Spinal cord (tissue), 10 donors: ENCODE data around the gene SYNE4. TPM values are rescaled to one million over a fixed set of nuclear protein-coding genes. Genes with fewer than 3 reads are reported as not detected.

Experiments
- DNase-seq, 6 donors: peaks; one replicate each; pipeline versions ENCODE4 v3.0.0 to v3.0.0-alpha.2; 2013 to 2015; ENCODE audit warnings: low spot score in 6 of 6, low read depth in 4 of 6
- H3K27ac ChIP-seq: one replicate; pipeline ENCODE4 v1.5.1; 2013; ENCODE audit warnings: low read depth, low read length, control low read depth
- H3K27me3 ChIP-seq: one replicate; pipeline ENCODE4 v1.6.1; 2013; ENCODE audit warnings: low read length; ENCODE audit not compliant: control insufficient read depth, insufficient read depth
- H3K36me3 ChIP-seq: one replicate; pipeline ENCODE4 v1.6.1; 2013; ENCODE audit warnings: low read length; ENCODE audit not compliant: control insufficient read depth, insufficient read depth
- H3K4me1 ChIP-seq: one replicate; pipeline ENCODE4 v1.6.1; 2013; ENCODE audit warnings: low read length; ENCODE audit not compliant: control insufficient read depth, insufficient read depth
- H3K4me3 ChIP-seq: one replicate; pipeline ENCODE4 v1.5.1; 2013; ENCODE audit warnings: low read depth, low read length, control low read depth
- H3K9me3 ChIP-seq: one replicate; pipeline ENCODE4 v1.6.1; 2013; ENCODE audit warnings: low read length; ENCODE audit not compliant: control insufficient read depth, insufficient read depth
- WGBS: methylation state at CpG from one replicate; pipeline ENCODE4 v1.1.5; 2013; ENCODE audit warnings: missing lambda C conversion rate; ENCODE audit not compliant: insufficient coverage; 5-methylcytosine and 5-hydroxymethylcytosine counted together
- polyA plus RNA-seq, 2 donors: library from polyadenylated mRNA; unstranded; fragments of 120-200 nt; gene quantifications; one replicate each; pipeline ENCODE4 v1.2.1, GENCODE V29; 2013; ENCODE audit not compliant: insufficient read length in 2 of 2
- total RNA-seq, 2 donors: library from RNA; depleted of rRNA in 1 of 2; stranded (reverse); fragments of 120-200 nt in 1 of 2; fragments of >200 nt in 1 of 2; gene quantifications; one replicate each; pipeline versions ENCODE4 v1.2.3 to v1.2.4, GENCODE V29; 2013 to 2014
- donor health status: healthy.

SYNE4 gene
- total and polyA plus RNA-seq, 4 donors = 0.79 to 7.1 (median 4.1) TPM

GRCh38 chr19:36026091-36026876, 17.7 kb upstream of the SYNE4 start:
- H3K4me1 ChIP-seq = no peaks in the 10 kb centered on the region
- 94% methylated on average over 39 of the region's 49 CpGs for WGBS
- H3K27ac ChIP-seq = no peak overlapping the region
- peaks cover 77% of the 10 kb centered on the region for H3K36me3 ChIP-seq
- no peak for DNase-seq
- no peak overlapping the region for H3K4me3 ChIP-seq
- no peaks in the 10 kb centered on the region for H3K27me3 ChIP-seq
- H3K9me3 ChIP-seq = no peaks in the 10 kb centered on the region

DNA sequence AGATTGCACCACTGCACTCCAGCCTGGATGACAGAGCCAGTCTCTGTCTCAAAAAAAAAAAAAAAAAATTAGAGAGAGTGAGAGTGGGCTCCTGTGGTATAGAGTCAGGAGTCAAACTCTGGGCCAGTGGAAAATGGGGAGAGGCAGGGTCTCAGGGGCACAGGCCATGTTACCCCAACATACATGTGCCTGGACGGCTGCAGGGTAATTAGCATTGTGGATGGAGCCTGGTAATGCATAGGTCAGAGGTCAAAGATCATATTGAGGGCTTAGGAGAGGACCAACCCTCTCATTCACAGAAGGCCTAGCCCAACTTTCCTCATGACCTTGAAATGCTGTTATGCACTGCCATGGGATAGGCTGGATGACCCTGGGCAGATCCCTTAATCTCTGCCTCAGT, 16.9 kb upstream of the SYNE4 start:
- Histone ChIP-seq H3K27ac (no peak overlapping the region), H3K4me3 (no peak overlapping the region), H3K9me3 (no peaks in the 10 kb centered on the region), H3K4me1 (no peaks in the 10 kb centered on the region), H3K27me3 (no peaks in the 10 kb centered on the region), H3K36me3 (peaks cover 83% of the 10 kb centered on the region)
- no peak for DNase-seq
- no CpG with 5 or more reads among the region's 1 CpG for WGBS

DNA sequence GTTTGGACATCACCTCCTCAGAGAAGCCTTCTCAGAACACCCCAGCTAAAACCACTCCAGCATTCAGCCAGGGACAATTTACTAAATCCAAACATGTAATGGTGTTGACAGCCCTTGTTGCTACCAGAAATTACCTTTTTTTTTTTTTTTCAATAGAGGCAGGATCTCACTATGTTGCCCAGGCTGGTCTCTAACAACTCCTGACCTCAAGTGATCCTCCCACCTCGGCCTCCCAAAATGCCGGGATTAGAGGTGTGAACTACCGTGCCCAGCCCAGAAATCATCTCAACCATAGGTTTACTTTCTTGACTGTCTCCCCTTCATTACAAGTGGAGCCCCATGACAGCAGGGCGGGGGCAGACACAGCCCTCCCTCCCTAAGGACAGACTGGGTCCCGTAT, 14.8 kb upstream of the SYNE4 start:
- no CpG with 5 or more reads among the region's 5 CpGs for WGBS
- Histone ChIP-seq H3K4me1 (no peaks in the 10 kb centered on the region), H3K27ac (no peak overlapping the region), H3K36me3 (peaks cover 91% of the 10 kb centered on the region), H3K9me3 (no peaks in the 10 kb centered on the region), H3K27me3 (no peaks in the 10 kb centered on the region), H3K4me3 (no peak overlapping the region)
- DNase-seq = no peak

DNA sequence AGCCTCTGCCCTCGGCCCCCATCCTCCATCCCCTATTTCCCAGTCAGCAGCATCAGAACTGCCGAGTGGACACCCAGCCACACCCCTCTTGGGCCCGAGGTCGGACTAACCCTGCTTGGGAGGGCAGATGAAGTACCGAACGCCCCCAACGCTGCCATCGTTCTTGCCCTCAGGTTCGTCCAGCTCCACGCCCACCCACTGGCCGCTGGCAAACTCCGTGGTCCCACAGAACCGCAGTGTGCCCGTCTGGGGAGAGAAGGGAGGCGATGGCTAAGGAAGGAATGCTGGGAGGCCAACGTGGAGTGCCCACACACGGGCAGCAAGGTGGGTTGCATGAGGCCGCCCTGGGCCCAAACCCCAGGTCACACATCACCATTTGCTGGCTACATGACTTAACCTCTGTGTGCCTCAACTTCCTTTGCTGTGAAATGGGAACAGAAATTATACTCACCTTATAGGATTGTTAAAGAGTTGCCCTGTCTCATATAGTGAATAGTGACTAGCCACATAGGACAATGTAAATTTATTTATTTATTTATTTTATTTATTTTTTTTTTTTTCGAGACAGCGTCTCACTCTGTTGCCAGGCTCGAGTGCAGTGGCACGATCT, 10.6 kb upstream of the SYNE4 start:
- Histone ChIP-seq H3K36me3 (peaks cover 76% of the 10 kb centered on the region), H3K4me1 (peaks cover 5% of the 10 kb centered on the region), H3K4me3 (no peak overlapping the region), H3K9me3 (no peaks in the 10 kb centered on the region), H3K27ac (no peak overlapping the region), H3K27me3 (no peaks in the 10 kb centered on the region)
- WGBS = 94% methylated on average over 18 of the region's 22 CpGs
- DNase-seq = no peak

- H3K36me3 ChIP-seq = peaks cover 39% of the 10 kb centered on the region
- H3K27me3 ChIP-seq = no peaks in the 10 kb centered on the region
- H3K4me3 ChIP-seq = peak within 1 kb of the TSS; percentile 84
- peak; percentile 91 to 100 (median 98) for DNase-seq
- peaks cover 22% of the 10 kb centered on the region for H3K4me1 ChIP-seq
- no peaks in the 10 kb centered on the region for H3K9me3 ChIP-seq
- H3K27ac ChIP-seq = peak within 1 kb of the TSS; percentile 7
- WGBS = 3% methylated on average over 39 of the region's 42 CpGs
These were observed 5.7 kb upstream of the SYNE4 start, which contains the start of gene ALKBH6 for GRCh38 chr19:36014012-36014924. TSS of gene ALKBH6 (minus strand) at chr19:36014213. CDS start at chr19:36013397, 816 bp downstream.

GRCh38 chr19:36013280-36014011, 4.8 kb upstream of the SYNE4 start:
- H3K36me3 ChIP-seq = peaks cover 31% of the 10 kb centered on the region
- H3K4me3 ChIP-seq = peak overlapping the region; percentile 84
- no peak overlapping the region for H3K27ac ChIP-seq
- peaks cover 29% of the 10 kb centered on the region for H3K4me1 ChIP-seq
- H3K27me3 ChIP-seq = no peaks in the 10 kb centered on the region
- 17% methylated on average over 13 of the region's 15 CpGs for WGBS
- H3K9me3 ChIP-seq = no peaks in the 10 kb centered on the region
- DNase-seq = no peak

GRCh38 chr19:36010402-36010801, 1.8 kb upstream of the SYNE4 start:
- 96% methylated on average over 8 of the region's 11 CpGs for WGBS
- no peaks in the 10 kb centered on the region for H3K27me3 ChIP-seq
- H3K9me3 ChIP-seq = no peaks in the 10 kb centered on the region
- no peak overlapping the region for H3K27ac ChIP-seq
- H3K36me3 ChIP-seq = peaks cover 16% of the 10 kb centered on the region
- peaks cover 34% of the 10 kb centered on the region for H3K4me1 ChIP-seq
- H3K4me3 ChIP-seq = no peak overlapping the region
- no peak for DNase-seq

- peak in 1 of 6 donors; percentile 6 for DNase-seq
- no peaks in the 10 kb centered on the region for H3K27me3 ChIP-seq
- no peaks in the 10 kb centered on the region for H3K9me3 ChIP-seq
- peak overlapping the region; percentile 32 for H3K4me3 ChIP-seq
- H3K27ac ChIP-seq = no peak overlapping the region
- 58% methylated on average over 14 of the region's 15 CpGs for WGBS
- H3K36me3 ChIP-seq = peaks cover 17% of the 10 kb centered on the region
- H3K4me1 ChIP-seq = peaks cover 34% of the 10 kb centered on the region
These were observed 1.2 kb upstream of the SYNE4 start for GRCh38 chr19:36009633-36010379.
